NCI-H2227 (cell line): Measurements from ENCODE around the gene DNTTIP2.
"Not testable (repeated sequence)": the region's sequence is repeated elsewhere in the genome, so short reads cannot be mapped to it uniquely, and the experiment has no call there.

Experiments
- DNase-seq: peaks from one replicate; lab custom pipeline; 2025; ENCODE audit not compliant: unreplicated experiment; lab: John Stamatoyannopoulos, UW

Gene DNTTIP2

DNA sequence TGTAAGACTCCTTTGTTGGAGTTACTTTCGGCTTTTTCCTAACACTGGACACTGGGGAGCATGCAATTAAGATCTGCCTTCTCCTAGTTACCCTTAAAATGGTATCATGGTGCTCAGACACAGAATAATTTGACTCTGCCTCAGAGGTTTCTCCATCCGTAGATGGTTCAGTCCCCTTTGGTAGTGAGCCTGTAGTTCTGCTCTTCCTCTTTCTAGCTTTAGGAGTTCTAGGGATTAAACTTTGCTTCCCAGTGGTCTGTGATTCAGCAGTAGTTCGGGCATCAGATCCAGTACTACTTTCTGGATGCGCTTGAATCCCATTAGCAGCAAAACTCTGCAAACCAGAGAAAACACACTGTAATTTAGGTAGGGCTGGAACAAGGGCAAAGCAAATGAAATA is 1.5 kb downstream of the DNTTIP2 start:
- DNase-seq: no peak

DNA sequence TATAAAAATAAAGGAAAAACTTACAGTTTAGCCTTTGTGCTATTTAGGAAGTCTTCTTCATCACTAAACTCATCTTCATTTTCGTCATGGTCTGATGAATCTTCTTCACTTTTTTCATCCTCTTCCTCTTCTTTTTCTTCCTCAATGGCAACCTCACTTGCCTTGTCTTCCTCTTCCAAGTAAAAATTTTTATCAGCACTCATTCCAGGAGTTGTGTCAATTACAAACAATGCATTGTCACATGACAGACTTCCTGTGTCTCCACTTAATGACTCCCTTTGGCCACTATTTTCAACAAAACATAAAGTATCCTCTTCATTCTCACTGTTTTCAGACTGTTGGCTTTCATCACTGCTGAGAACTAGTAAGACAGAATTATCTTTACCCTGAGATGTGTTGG is 2.8 kb downstream of the DNTTIP2 start:
- no peak for DNase-seq

DNA sequence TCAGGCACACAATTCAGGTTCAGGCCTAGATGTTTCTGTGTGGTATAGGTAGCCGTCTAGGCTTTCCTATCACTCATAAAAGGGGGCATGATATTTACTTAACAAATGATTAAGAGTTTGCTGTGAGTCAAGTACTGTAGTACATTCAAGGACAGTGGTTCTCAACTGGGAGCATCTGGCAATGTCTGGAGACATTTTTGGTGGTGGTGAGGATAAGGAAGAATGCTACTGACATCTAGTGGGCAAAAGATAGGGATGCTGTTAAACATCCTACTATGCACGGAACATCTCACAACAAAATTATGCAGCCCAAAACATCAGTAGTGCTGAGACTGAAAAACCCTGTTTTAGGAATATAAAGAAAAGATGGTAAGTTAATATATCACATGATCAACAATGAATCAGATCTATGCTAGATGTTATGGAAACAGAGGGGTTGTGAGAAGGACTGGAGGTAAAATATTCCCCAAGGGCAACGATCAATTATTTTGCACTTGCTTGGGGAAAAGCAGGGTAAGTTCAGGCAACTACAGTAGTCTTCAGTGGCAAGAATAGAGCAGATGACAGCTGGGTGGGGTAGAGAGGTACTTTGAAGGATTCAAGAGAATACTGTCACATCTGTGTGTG is 4.9 kb downstream of the DNTTIP2 start:
- peak; percentile 33 for DNase-seq

DNA sequence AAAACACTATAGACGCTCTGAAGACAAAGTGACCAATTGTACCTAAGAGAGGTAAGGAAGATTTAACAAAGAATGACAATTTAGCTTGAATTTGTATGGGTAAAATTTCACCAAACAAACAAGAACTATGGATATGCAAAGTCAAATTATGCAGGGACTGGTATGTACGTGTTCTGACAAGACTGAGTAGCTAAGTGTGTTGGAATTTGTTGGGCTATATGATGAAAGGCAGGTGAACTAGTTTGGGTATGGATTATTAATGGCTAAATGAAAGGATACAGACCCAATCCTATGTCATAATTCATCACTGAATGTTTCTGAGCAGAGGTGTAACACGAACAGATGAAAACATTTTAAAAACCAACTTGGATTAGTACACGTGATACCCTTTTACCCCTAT is 7.6 kb downstream of the DNTTIP2 start:
- no peak for DNase-seq

DNA sequence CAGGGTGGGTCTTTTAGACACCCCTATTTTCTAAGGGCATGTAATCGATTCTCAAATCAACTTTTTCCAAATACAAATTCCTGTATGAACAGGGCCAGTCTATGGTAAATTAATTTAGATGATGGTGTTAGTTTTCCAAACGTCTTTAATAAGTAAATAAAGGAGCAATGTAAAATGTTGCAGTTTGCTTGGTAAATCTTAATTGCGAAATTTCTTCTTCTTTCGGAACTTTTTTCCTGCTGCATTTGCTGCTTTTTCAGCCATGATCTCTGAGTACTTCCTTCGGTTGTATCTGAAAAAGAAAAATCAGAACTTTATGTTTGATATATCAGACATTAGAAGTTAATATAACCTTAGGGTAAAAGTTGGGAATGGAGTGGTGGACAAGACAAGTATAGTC is 9.4 kb downstream of the DNTTIP2 start:
- DNase-seq: no peak

DNA sequence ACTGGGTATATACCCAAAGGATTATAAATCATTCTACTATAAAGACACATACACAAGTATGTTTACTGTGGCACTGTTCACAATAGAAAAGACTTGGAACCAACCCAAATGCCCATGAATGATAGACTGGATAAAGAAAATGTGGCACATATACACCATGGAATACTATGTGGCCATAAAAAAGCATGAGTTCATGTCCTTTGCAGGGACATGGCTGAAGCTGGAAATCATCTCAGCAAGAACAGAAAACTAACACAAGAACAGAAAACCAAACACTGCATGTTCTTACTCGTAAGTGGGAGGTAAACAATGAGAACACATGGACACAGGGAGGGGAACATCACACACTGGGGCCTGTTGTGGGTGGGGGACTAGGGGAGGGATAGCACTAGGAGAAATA is 10.5 kb downstream of the DNTTIP2 start:
- DNase-seq: not testable (repeated sequence)

DNA sequence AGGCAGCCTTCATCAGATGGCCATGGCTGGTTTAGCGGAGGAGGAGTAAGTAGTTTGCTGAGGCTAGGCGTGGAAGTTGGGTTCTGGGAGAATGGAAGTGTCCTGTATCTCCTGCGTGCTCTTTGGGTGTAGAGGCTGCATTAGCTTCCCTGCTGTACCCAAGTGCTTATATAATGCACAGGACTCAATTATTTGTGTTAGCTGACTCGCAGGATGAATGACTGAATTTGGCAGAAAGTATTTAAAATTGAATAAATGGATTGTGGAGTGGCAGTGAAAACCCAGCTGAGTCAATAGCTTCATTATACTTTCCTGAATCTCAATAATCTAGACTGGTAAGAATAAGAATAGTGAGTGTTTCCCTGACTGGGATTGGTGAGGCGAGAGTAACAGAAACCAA is 13.8 kb downstream of the DNTTIP2 start:
- DNase-seq: no peak

DNA sequence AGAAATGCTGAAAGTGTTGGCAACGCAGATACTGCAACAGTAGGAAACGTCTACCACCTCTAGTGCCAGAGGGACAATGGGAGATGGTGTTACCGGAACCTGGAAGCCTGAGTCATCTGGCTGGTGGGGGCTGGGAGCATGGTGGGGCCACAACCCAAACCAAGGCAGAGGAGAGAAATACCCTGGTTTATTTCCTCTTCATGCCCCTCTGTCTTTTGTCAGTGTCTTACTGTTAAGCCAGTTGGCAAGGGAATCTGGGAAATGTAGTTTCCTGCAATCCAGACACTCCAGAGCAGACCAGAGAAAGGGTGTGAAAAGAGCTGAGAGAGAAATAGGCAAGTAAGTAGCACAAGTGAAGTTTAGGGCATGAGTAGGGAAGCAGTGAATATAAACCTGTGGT is 14.8 kb downstream of the DNTTIP2 start:
- no peak for DNase-seq

DNA sequence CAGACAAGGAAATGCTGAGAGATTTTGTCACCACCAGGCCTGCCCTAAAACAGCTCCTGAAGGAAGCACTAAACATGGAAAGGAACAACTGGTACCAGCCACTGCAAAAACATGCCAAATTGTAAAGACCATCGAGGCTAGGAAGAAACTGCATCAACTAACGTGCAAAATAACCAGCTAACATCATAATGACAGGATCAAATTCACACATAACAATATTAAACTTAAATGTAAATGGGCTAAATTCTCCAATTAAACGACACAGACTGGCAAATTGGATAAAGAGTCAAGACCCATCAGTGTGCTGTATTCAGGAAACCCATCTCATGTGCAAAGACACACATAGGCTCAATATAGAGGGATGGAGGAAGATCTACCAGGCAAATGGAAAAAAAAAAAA is 21.4 kb downstream of the DNTTIP2 start:
- DNase-seq: not testable (repeated sequence)

DNA sequence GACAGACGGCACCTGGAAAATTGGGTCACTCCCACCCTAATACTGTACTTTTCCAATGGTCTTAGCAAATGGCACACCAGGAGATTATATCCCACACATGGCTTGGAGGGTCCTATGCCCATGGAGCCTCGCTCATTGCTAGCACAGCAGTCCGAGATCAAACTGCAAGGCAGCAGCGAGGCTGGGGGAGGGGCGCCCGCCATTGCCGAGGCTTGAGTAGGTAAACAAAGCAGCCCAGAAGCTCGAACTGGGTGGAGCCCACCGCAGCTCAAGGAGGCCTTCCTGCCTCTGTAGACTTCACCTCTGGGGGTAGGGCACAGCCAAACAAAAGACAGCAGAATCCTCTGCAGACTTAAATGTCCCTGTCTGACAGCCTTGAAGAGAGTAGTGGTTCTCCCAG is 23.0 kb downstream of the DNTTIP2 start:
- not testable (repeated sequence) for DNase-seq

DNA sequence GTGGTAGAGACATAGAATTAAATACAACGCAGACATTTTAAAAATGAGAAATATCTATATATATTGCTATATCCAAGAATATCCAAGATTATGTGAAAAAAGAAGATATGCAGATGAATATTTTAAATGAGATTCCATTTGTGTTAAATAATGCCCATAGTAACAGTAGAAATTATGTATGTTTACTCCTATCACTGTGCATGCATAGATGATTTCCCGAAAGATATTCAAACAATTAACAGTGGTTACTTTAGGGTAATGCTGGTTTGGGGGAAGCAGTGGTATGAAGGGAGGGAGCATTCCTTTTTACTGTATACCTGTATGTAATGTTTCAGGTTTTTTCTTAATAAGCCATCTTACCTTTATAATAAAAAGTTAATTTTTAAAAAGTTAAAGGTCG is 25.1 kb downstream of the DNTTIP2 start:
- no peak for DNase-seq

DNA sequence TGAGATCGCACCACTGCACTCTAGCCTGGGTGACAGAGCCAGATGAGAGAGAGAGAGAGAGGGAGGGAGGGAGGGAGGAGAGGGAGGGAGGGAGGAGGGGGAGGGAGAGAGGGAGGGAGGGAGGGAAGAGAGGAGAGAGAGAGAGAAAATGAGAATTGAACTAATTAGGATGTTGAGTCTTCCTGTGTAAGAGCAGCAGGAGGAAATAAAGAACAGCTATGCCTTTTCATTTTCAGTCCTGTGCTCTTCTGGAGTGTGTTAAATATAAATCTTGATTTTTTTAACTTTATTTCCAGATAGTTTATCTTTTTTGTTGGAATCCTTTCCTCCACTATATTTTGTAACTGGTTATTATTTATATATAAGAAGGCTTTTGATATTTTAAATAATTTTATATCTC is 27.1 kb downstream of the DNTTIP2 start:
- DNase-seq: no peak

DNA sequence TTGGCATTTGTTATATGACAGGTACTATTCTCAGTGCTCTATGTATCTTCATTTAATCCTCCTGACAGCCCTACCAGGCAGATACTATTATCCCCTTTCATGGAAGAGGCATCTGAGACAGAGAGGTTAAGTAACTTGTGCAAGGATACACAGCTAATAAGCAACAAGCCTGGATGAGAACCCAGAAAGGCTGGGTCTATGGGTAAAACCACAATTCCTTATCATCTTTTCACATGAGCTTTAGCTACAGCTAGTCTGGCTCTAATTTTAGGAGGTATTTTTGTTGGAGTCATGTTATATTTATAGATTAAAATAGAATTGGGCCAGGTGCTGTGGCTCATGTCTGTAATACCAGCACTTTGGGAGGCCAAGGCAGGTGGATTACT is 27.7 kb downstream of the DNTTIP2 start:
- no peak for DNase-seq

DNA sequence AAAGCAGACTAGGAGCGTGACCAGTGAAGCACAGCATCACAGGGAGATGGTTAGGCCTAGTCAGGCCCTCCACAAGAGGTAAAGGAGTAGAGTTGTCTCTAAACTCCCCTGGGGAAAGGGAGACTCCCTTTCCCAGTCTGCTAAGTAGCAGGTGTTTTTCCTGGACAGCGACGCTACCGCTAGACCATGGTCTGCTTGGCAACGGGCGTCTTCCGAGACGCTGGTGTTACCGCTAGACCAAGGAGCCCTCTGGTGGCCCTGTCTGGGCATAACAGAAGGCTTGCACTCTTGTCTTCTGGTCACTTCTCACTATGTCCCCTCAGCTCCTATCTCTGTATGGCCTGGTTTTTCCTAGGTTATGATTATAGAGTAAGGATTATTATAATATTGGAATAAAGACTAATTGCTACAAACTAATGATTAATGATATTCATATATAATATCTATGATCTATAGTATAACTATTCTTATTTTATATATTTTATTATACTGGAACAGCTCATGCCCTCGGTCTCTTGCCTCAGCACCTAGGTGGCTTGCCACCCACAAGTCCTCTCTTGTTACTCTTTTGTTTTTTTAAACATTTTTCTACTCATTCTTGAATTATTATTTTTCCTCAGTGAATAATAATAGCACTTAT is 28.2 kb downstream of the DNTTIP2 start:
- peak; percentile 80 for DNase-seq

DNA sequence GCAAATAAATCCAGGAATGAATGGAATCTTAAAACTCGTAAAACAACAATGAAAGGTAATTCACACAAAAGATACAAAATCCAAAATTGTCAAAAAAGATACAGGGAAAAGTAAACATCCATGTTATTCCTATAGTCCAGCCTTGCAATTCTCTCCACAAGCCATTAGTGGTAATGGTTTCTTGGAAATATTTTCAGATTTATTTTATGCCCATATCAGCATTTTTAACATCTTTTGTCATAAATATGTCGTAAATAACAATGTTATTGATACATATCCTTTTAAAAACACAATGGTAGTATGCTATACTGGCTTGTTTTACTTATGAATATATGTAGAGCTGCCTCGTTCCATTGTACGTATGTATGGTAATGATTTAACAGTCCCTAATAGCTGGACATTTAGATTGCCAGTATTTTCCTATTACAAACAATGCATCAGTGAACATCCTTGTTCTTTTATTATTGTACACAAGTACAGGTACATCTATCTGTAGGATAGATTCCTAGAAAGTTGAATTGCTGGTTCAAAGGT is 30.6 kb downstream of the DNTTIP2 start:
- DNase-seq: peak; percentile 33

DNA sequence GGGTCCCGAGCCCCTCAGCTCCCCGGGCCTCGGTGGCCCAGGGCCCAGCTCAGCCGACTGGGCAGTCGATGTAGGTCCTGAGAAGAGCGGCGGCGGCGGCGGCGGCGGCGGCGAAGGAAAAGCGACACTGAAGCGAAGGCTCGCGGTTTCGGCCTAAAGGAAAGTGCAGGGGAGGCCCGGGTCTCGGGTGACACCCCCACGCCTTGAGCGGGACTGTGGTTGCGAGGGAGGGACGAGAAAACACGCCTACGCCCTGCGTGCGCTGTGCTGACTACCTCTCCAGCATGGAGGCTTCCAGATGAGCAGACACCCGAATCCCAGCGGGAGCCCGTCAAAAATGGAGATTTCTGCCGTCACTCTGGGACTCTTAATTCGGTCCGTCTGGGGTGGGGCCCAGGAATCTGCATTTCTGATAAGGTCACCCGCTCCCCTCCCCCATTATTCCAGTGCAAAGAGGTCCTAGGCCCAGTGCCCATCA is 31.2 kb downstream of the DNTTIP2 start:
- peak; percentile 86 for DNase-seq

DNA sequence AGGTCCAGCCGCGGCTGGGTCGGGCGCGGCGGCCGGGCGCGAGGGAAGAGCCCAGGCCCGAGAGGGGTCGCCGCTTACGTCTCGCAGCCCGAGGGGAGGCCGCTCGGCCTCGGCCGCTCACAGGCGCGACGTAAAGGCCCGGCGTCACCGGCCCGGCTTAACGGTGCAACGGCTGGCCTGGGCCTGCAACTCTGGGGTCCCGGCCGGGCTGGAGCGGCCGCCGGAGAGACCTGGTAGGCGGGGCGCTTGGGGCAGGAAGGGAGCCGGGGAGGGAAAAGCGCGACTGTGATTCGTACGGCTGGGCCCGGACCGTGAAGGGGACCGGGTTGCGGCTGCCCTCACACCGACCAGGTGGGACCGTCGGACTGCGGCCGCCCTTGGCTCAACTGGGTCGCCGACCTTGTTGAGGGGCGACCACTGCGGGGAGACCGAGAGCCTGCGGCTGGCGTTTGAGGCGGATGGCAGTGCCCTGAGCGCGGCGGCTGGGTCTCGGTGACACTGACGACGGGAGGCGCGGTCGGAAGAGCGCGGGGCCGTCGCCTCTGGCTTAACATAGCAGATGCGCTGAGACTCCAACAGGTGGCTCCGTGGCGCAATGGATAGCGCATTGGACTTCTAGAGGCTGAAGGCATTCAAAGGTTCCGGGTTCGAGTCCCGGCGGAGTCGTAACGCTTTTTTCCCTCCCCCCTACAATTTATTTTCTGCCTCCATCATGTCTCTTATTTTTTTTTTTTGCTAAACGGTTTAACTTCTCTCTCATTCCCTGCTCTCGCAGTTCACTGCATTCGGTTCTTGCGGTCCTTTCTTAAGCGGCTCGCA is 31.8 kb downstream of the DNTTIP2 start:
- peak; percentile 95 for DNase-seq

DNA sequence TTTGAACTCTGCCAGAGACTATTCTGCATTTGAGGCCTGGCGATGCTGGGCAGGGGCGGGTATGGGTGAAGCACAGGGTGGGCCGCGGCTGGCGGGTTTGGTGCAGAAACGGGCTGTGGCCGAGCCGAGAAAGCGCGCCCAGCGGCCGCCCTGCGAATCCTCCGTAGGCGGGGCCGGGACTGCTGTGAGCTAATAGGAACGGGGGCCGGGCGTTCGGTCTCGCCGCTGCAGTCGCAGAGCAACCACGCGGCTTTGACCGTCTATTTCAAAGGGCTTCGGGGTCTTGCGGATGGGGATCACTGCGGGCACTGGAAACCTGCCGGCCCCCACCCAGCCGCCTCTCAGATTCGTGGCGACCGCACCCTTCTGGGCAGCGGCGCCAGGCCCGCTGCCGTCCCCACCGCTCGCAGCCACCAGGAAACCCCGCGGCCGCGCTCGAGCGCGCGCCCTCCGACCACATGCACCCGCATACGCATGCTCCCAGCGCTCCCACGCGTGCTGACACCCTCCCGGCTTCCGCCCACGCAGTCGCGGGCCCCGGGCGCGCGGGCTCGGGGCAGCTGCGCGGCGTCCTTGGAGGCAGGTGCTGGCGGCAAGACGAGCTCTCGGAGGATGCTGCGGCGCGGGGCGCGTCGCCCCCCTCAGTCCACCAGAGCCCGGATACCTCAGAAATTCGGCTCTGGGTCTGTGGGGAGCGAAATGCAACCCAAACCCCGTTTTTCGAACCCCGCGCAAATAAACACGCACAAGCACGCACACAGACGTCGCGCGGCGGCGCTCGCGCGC is 32.6 kb downstream of the DNTTIP2 start:
- peak; percentile 95 for DNase-seq

DNA sequence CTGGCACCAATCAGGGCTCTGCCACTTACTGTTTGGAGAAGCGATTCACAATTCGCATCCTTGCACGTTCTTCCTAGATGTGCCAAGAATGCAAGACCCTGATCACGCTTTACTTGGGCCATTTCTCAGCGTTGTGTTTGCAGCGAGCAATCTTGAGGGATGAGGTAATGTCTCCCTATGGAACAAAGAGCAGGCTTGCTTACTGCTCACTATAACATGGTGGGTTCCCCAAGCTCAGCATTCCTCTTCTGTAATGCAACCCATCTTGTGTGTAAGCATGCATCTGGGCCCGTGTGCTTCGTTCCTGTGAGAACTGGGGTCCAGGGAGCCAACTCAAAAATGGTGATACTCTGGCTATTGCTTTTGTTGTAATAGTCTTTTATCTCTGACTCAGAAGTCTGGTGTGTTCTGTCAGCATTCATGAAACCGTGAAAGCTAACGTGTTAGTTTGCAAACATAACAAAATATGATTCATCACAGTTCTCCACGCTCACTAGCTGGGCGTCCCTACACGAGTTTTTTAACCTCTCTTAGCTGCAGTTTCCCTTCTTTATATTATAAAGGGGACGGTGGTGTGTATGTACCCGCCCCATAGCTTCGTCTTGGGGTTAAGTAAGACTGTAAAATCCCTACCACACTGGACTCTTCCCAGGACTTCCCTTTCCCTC is 33.3 kb downstream of the DNTTIP2 start:
- DNase-seq: peak; percentile 61

DNA sequence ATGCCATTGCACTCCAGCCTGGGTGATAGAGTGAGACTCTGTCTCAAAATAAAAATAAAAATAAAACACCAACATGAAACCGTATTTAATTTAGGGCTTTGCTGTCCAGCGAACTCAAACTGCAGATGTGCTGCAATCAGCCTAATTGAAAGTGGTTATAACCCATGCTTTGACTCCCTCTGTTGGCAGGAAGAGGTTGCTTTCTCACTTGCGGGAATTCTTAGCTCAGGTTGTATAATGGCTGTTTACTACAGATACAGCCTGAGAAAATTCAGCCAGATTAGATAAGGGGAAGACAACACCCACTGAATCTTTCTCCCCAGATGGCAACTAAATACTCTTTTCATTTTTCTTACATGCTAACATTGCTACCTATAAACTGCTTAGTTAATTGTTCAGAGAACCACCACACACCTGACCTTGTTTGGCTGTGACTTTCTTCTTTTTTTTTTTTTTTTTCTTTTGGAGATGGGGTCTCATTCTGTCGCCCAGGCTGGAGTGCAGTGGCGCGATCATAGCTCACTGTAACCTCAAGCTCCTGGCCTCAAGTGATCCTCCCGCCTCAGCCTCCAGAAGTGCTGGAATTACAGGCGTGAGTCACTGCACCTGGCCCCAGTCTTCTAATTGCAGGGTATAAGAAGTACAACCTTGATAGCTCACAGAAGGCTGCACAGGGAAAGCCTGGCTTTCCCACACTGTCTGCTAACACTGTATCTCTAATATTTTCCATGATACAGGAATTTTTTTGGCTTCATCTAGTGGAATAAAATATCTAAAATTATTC is 34.6 kb downstream of the DNTTIP2 start:
- peak; percentile 81 for DNase-seq
